ENCODE results near the gene ETS1.

- TF ChIP-seq CTCF (conservative IDR thresholded peaks at IDR 0.05; ENCODE audit: low read depth, low read length), result no peak
- no peak for TF ChIP-seq EZH2 (IDR thresholded peaks at IDR 0.05; ENCODE audit: borderline replicate concordance, low read depth, low read length, poor library complexity, severe bottlenecking)
Measured at GRCh38 chr11:128528294-128528693, 59.1 kb downstream of the ETS1 start.

All from A673 (cell line).